ENCODE measurements around the gene TMEM269.
"Not testable (repeated sequence)": the region's sequence is repeated elsewhere in the genome, so short reads cannot be mapped to it uniquely, and the experiment has no call there.

The TMEM269 gene

DNA sequence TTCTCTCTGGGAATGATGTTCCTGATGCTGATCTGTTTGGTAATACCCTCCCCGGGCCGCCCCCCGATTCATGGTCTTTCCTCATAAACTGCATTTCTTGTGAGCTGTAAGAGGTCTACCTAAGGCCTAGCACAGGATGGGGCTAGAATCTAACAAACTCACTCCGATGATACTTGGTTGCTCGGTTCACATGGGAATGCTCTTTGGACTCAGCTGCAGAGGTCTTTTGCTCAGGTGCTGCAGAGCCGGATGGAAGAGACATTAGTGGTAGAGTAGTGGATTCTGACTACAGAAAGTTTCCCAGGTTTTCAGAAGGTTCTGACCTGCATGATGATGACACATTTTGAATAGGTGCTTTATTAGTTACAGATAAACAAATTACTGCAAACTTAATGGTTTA lies 8.3 kb upstream of the TMEM269 start:
- no peak for DNase-seq

DNA sequence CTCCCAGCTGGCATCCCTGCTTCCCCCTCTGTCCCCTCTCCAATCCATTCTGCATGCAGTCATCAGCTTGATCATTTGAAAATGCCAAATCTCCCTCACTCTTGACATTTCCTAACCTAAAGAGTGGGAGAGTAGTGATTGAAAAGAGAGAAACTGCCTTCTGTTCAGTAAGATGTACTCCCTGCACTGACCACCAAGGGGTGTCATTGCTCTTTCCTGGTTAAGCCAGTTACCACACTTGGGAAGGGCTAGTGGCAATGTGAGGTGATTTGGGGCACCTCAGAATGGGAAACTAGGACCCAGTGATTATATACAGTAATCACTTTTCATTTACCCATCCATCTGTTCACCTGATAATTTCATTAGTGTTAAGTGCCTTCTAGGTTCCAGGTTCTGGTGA lies 6.9 kb upstream of the TMEM269 start:
- DNase-seq, result peak in 3 of 14 donors; percentile 2 to 12 (median 3)

DNA sequence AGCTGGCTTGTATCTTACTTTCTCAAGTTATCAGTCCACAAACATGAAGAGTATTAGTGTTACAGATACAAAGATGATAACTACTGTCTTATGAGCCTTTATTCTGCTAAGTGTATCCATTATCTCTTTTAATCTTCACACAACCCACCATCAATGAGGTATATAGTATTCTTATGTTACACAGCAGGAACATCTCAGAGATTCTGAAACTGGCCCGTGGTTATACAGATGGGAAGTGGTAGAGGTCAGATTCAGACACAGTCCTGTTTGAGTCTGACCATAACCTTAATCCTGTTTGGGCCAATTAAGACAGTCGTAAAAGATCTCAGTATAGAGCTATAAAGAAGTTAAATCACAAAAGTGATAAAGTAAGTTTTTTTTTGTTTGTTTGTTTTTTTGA lies 5.1 kb upstream of the TMEM269 start:
- DNase-seq, result no peak

DNA sequence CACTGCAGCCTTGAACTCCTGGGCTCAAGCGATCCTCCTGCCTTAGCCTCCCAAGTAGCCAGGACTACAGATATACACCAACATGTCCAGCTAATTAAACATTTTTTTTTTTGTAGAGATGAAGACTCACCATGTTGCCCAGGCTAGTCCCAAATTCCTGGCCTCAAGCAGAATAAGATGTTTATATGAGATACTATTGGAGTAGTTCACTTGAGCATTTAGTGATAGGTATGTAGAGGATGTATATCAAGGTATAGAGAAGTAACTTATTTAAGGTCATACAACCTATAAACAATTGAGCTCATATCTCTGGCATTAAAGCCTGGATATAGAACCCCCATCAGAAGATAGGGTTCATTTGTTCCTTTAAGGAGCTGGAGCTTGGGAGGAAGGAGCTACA lies 4.6 kb upstream of the TMEM269 start:
- DNase-seq, result no peak

DNA sequence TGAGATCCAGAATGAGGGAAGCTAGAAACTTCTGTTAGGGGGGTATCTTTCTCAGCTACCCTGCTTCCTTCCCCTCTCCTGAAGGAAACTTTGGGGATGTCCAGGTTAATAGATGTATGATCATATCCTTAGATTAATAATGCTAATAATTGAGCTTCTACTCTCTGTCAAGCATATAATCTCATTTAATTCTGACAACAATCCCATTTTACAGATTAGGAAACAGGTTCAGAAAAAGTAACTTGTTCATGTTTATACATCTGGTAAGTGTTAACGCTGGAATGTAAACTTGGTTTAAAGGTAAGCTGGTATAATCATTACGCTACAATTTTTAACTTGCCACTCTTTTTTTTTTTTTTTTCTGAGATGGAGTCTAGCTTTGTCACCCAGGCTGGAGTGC lies 1.7 kb upstream of the TMEM269 start:
- no peak for DNase-seq

GRCh38 chr1:42784547-42784945 lies 245 bp upstream of the TMEM269 start:
- DNase-seq, result no peak

DNA sequence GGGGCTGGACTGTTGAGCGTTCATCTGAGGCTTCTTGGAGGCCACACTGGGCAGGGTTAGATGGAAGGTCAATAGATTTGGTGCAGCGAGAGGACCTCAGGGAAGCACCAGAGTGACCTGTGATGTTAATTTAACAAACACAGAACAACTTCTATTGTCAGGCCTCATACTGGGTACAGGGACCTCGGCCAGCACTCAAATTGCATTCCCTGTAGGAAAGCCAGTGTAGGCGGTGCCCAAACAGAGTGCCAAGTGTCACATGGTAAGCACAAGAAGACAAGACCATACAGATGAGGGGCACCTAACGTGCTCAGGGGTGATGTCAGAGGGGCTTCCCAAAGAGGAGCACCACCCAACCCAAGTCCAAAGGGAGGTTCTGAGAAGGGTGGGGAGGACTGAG lies 1.3 kb downstream of the TMEM269 start:
- no peak for DNase-seq

GRCh38 chr1:42788021-42788420 lies 3.2 kb downstream of the TMEM269 start:
- DNase-seq, result no peak

DNA sequence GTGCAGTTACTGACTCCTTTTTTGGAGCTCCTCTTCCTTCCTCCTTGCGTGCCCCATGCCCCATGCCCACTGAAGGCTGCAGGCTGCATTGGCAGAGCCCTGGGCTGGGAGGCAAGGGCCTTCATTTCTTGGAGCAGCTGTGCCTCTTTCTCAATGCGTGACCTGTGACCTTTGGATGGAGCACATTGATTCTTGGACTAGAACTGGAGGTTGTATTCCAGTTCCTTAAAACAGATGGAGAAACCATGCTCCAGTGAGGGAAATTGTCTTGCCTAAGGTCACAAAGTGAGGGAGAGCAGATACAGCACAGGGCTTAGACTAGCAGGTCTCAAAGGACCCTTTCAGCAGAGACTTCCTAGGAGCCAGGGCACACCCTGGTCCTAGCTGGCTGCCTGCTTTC lies 9.0 kb downstream of the TMEM269 start:
- DNase-seq, result no peak

DNA sequence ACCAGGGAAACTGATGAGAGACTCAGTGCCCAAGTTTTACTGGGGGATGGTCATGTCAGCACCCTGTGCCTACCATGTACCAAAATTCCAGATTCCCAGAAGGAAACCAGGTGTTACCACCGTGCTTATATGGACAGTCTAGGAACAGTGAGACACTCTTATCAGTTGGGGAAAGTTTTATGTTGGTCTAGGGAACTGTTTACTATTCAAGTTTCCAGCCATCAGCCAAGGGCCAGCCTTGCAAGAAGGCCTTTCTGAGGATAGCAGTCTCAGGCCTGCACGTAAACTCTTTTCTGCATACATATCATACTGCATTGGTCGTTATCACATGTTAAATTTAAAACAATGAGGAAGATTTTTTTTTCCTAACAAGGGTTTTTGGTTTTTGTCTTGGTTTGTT lies 12.6 kb downstream of the TMEM269 start:
- DNase-seq, result no peak

GRCh38 chr1:42797979-42798378 lies 13.2 kb downstream of the TMEM269 start:
- DNase-seq, result no peak

- no peak for DNase-seq
Observed at GRCh38 chr1:42801832-42802473, 17.2 kb downstream of the TMEM269 start.

DNA sequence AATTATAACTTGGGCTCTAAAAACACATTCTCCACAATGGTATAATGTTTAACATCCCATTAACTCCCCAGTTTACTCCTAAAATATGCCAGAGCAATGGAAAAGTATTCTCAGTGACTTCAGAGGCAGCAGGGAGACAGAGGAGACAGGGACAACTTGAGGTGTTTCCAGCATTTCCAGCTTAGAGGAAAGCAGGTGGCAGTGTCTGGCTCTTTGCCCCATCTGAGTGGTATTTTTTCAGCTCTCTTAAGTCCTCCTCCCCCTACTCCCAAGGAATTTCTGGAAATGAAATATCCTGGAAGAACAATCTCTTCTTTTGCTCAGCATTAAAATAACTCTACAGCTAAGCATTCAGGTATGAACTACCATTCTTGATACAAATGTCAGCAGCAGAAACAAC lies 21.4 kb downstream of the TMEM269 start:
- peak in 1 of 14 donors; percentile 5 for DNase-seq

GRCh38 chr1:42806593-42806992 lies 21.8 kb downstream of the TMEM269 start:
- DNase-seq, result no peak

DNA sequence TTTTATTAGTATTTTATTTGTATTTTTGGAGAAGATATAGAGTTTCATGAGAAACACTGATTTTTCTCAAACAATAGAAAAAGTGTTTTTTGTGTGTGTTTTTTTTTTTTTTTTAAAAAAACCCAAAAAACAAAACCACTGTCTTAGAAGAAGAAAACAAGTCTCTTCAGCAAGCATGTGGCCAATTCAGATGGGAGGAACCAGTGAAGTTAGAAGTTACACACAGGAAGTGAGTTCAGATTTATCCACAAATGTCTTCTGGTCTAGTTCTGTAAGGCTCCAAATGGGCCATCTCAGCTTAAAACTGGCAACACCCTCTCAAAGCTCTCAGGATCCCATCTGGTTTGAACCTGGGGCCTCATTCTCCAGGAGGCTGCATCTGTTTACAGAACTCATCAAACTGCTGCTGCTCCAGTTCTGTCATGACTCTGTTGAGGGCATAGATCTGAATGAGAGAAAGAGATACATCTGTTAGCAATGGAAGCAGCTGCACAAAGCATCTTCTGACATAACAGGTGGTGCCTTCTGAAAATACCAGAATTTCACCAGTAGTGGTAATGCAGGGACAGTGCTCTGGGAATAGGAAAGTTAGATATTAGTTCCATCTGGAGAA lies 22.4 kb downstream of the TMEM269 start:
- DNase-seq, result no peak

DNA sequence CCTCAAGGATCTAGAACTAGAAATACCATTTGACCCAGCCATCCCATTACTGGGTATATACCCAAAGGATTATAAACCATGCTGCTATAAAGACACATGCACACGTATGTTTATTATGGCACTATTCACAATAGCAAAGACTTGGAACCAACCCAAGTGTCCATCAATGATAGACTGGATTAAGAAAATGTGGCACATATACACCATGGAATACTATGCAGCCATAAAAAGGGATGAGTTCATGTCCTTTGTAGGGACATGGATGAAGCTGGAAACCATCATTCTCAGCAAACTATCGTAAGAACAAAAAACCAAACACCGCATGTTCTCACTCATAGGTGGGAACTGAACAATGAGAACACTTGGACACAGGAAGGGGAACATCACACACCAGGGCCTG lies 30.0 kb downstream of the TMEM269 start:
- not testable (repeated sequence) for DNase-seq

DNA sequence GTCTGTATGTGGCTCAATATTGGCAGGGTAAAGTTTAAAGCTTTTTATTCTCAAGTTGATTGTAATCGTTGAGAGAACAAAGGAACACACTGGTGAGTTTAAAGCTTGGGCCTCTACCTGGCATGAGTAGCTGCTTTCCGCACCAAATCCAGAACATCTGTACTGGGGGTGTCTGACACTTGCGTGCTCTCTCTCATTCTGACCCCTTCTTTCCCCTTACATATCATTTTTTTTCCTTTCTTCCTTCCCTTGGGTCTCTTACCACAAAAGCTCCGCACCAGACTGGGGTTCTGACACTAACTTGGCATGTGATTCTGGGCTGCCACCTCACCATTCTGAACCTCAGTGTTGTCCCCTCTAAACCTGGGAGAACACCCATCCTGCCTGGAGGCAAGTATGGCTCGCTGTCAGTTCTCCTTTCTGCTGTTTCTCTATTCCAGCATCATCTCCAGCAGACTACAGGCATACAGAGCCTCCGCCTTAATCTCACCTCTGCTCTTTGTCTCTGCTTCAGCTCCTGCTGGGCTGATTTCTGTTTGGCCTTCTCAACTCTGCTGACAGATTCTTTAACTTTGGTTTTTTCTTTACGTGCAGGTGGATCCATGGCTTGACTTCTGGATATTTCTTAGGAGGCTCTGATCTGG lies 31.3 kb downstream of the TMEM269 start:
- DNase-seq, result peak in 1 of 14 donors; percentile 46

- peak; percentile 69 to 97 (median 90) for DNase-seq
Observed at GRCh38 chr1:42816585-42817439, 32.0 kb downstream of the TMEM269 start, which contains the start of the genes ERMAP and SVBP. Gene ERMAP, plus strand, starts transcription at chr1:42817122. Its CDS starts 13,327 bp downstream, at chr1:42830449. Gene SVBP, minus strand, starts transcription at chr1:42817397. Its CDS starts 853 bp downstream, at chr1:42816544.

DNA sequence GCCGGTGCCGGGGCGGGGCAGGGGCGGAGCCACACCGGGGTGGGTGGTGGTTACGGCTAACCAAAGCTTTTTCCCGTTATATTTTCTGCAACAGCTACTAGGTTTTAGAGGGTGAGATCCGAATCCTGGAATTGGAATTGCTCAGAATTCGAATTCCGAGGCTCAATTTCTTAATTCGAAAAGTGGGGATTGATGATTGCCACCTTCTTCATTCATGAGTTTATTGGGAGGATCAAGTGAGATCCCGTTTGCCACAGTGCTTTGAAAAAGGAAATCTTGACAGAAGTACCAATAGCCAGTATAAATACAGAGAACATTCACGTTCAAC lies 32.6 kb downstream of the TMEM269 start:
- DNase-seq, result no peak

- no peak for DNase-seq
Observed at GRCh38 chr1:42817976-42818375, 33.2 kb downstream of the TMEM269 start.

DNA sequence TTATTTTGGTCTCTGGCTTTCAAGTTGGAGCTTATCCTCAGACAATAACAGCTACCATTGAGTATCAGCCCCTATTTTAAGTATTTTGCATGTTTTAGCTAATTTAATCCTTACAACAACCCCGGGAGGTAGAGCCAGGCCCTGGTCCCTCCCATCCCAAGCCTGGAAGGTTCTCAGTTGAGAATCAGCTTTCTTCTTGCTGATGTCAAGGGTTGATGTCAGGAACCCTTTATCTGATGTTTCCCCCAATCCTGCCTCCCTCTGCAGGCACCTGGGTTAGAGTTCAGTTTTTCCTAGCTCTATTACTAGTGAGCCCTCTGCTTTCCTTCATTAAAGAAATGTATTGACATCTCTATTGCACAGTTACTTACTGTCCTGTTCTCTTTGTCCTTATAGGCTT lies 36.0 kb downstream of the TMEM269 start:
- DNase-seq, result no peak

- no peak for DNase-seq
Observed at GRCh38 chr1:42821690-42822089, 36.9 kb downstream of the TMEM269 start.

- DNase-seq, result no peak
Observed at GRCh38 chr1:42822800-42823392, 38.1 kb downstream of the TMEM269 start.

Data from C1 segment of cervical spinal cord (tissue), 14 donors.